HCT116 (cell line): Measurements from ENCODE around the gene CREB3L4. TPM values are rescaled to one million over a fixed set of nuclear protein-coding genes. Genes with fewer than 3 reads are reported as not detected.
A peak's percentile ranks its signal among the peaks of the same experiment; 100 is the strongest.
"Not testable (repeated sequence)": the region's sequence is repeated elsewhere in the genome, so short reads cannot be mapped to it uniquely, and the experiment has no call there.

Source experiments
- ATAC-seq: fragments of 200-7000 bp; cut with Tn5 transposase; 2 replicates; pipeline ENCODE4 v1.9.1; 2020; ENCODE audit warnings: mild to moderate bottlenecking, moderate library complexity
- BruUV-seq: library from RNA; stranded (reverse); fragments of 400-500 nt; replicated peaks from 2 replicates; lab custom pipeline; 2021; lab: Mats Ljungman, UMichigan
- CTCF ChIA-PET: fragments of 300-600 bp; sonication (Branson Sonifier 250); formaldehyde crosslinking; loops from one replicate; lab custom pipeline; 2021; ENCODE audit warnings: antibody characterized with exemption; lab: Charles Lee
- POLR2A ChIA-PET: fragments of 300-600, 350-600 bp; sonication (Branson Sonifier 250); formaldehyde crosslinking; loops from one replicate; lab custom pipeline; 2021; ENCODE audit warnings: antibody characterized with exemption; lab: Charles Lee
- RAD21 ChIA-PET, 2 experiments: fragments of 300-600 bp; sonication (Branson Sonifier 250); formaldehyde crosslinking; loops; one replicate each; lab custom pipeline; 2023; ENCODE audit warnings: low total read pairs in 2 of 2; ENCODE audit not compliant: uncharacterized antibody in 2 of 2, unreplicated experiment in 2 of 2, low non-redundant PET in 1 of 2; lab: Charles Lee
- DNase-seq: peaks from one replicate; pipeline ENCODE4 v3.0.0-alpha.2; 2010; ENCODE audit warnings: low read depth, low spot score
- H2AFZ ChIP-seq: fragments of 200-600 bp; shearing (Covaris generic), sonication (generic); 2 replicates; pipeline ENCODE4 v1.6.1; 2017; ENCODE audit warnings: low read depth, mixed run types, mixed read lengths, antibody characterized with exemption, low read length; ENCODE audit not compliant: poor library complexity, severe bottlenecking
- H3K27ac ChIP-seq: 2 replicates; pipeline ENCODE4 v1.5.1; 2012; ENCODE audit warnings: low read depth, low read length
- H3K27me3 ChIP-seq: fragments of 200-600 bp; sonication (generic); 2 replicates; pipeline ENCODE4 v1.6.1; 2016; ENCODE audit warnings: mixed run types, low read length, mixed read lengths; ENCODE audit not compliant: insufficient read depth
- H3K36me3 ChIP-seq, 2 experiments: fragments of 200-500 bp in 1 of 2; fragments of 200-600 bp in 1 of 2; sonication (Bioruptor generic) in 1 of 2; sonication (generic) in 1 of 2; 2 replicates each; pipeline versions ENCODE4 v1.5.1 to v1.6.1; 2014 to 2016; ENCODE audit warnings: low read length in 2 of 2, inconsistent platforms in 1 of 2, mixed read lengths in 1 of 2, mixed run types in 1 of 2; ENCODE audit not compliant: insufficient read depth in 2 of 2, control insufficient read depth in 1 of 2
- H3K4me1 ChIP-seq, 2 experiments: fragments of 200-600 bp in 1 of 2; sonication (generic) in 1 of 2; 2 replicates each; pipeline versions ENCODE4 v1.5.1 to v1.6.1; 2012 to 2017; ENCODE audit warnings: low read length in 2 of 2, inconsistent platforms in 1 of 2, mild to moderate bottlenecking in 1 of 2, mixed read lengths in 1 of 2, mixed run types in 1 of 2, moderate library complexity in 1 of 2; ENCODE audit not compliant: insufficient read depth in 2 of 2, control insufficient read depth in 1 of 2
- H3K4me2 ChIP-seq: fragments of 200-600 bp; sonication (generic); 2 replicates; pipeline ENCODE4 v1.6.1; 2017; ENCODE audit warnings: mixed run types, low read length, mixed read lengths
- H3K4me3 ChIP-seq, 2 experiments: fragments of 200-600 bp in 1 of 2; sonication (generic) in 1 of 2; replicated peaks in 1 of 2; 2 replicates each; pipeline ENCODE4 v1.5.1; 2011 to 2016; ENCODE audit warnings: low read length in 2 of 2, control low read depth in 1 of 2, low read depth in 1 of 2, mild to moderate bottlenecking in 1 of 2, mixed read lengths in 1 of 2, mixed run types in 1 of 2
- H3K79me2 ChIP-seq: fragments of 200-600 bp; sonication (generic); 2 replicates; pipeline ENCODE4 v1.6.1; 2017; ENCODE audit warnings: mild to moderate bottlenecking, mixed run types, low read length, moderate library complexity, mixed read lengths; ENCODE audit not compliant: insufficient read depth
- H3K9ac ChIP-seq: fragments of 200-600 bp; sonication (generic); 2 replicates; pipeline ENCODE4 v1.6.1; 2016; ENCODE audit warnings: low read length, mixed read lengths
- H3K9me2 ChIP-seq: fragments of 200-600 bp; sonication (generic), shearing (Covaris generic); 2 replicates; pipeline ENCODE4 v1.6.1; 2017; ENCODE audit warnings: mixed run types, mild to moderate bottlenecking, moderate library complexity; ENCODE audit not compliant: insufficient read depth
- H3K9me3 ChIP-seq, 2 experiments: fragments of 200-500 bp in 1 of 2; fragments of 200-600 bp in 1 of 2; sonication (Bioruptor generic) in 1 of 2; sonication (generic) in 1 of 2; 2 replicates each; pipeline ENCODE4 v1.6.1; 2014 to 2017; ENCODE audit warnings: low read length in 2 of 2, mixed read lengths in 2 of 2, inconsistent platforms in 1 of 2, low read depth in 1 of 2, mild to moderate bottlenecking in 1 of 2, mixed run types in 1 of 2, moderate library complexity in 1 of 2; ENCODE audit not compliant: control insufficient read depth in 1 of 2, insufficient read depth in 1 of 2
- H4K20me1 ChIP-seq: fragments of 200-600 bp; sonication (generic), shearing (Covaris generic); 2 replicates; pipeline ENCODE4 v1.6.1; 2017; ENCODE audit warnings: mixed run types, mild to moderate bottlenecking, moderate library complexity; ENCODE audit not compliant: insufficient read depth
- CEBPB ChIP-seq: IDR thresholded peaks from 2 replicates; pipeline ENCODE4 v1.6.1; 2012; ENCODE audit warnings: low read depth
- EGR1 ChIP-seq: IDR thresholded peaks from 2 replicates; pipeline ENCODE4 v1.6.1; 2012; ENCODE audit warnings: low read depth
- EZH2phosphoT487 ChIP-seq: fragments of 200-600 bp; IDR thresholded peaks from 2 replicates; pipeline ENCODE4 v1.6.1; 2018; ENCODE audit warnings: antibody characterized with exemption, borderline replicate concordance
- JUND ChIP-seq: IDR thresholded peaks from 2 replicates; pipeline ENCODE4 v1.6.1; 2012
- SP1 ChIP-seq: IDR thresholded peaks from 2 replicates; pipeline ENCODE4 v1.6.1; 2012; ENCODE audit warnings: low read depth
- intact Hi-C: fragments of 100-400 bp; cut with micrococcal nuclease; formaldehyde crosslinking; loops from 2 replicates; pipeline ENCODE4 v1.10.0; 2022
- total RNA-seq: library from RNA; stranded (reverse); gene quantifications from one replicate; pipeline ENCODE4 v1.2.1, GENCODE V29; 2021; ENCODE audit not compliant: unreplicated experiment
- TF ChIP-seq, protein P1 (sequence below), 3 experiments: fragments of 200-600 bp in 1 of 3; sonication (generic) in 1 of 3; IDR thresholded peaks in 2 of 3; conservative IDR thresholded peaks in 1 of 3; 2 replicates each; pipeline ENCODE4 v1.5.1; 2012 to 2017; ENCODE audit warnings: low read depth in 2 of 3, low read length in 2 of 3, antibody characterized with exemption in 1 of 3, borderline replicate concordance in 1 of 3, control low read depth in 1 of 3, mild to moderate bottlenecking in 1 of 3, mixed read lengths in 1 of 3, mixed run types in 1 of 3, moderate library complexity in 1 of 3; ENCODE audit not compliant: insufficient read depth in 1 of 3

CREB3L4 gene
- total RNA-seq, 1 experiment from 2014 or later, result 15.3 TPM

GRCh38 chr1:153978274-153978909 is 10.7 kb downstream of the CREB3L4 start:
- Histone ChIP-seq H3K27ac (no peak overlapping the region), H3K9ac (peak overlapping the region; percentile 97), H3K27me3 (no peaks in the 10 kb centered on the region), H3K36me3 (peaks cover 11 to 29% of the 10 kb centered on the region in 2 experiments; a peak in 3 of 4 replicates), H3K4me1 (peaks cover 0 to 14% of the 10 kb centered on the region in 2 experiments; a peak in 2 of 4 replicates), H3K79me2 (peaks cover 20% of the 10 kb centered on the region), H3K9me2 (no peaks in the 10 kb centered on the region), H3K4me2 (peak overlapping the region; percentile 99), H2AFZ (peak overlapping the region; percentile 99), H3K4me3 (peak overlapping the region; percentile 81 to 100), H3K9me3 (no peaks in the 10 kb centered on the region), H4K20me1 (no peaks in the 10 kb centered on the region)
- RAD21 ChIA-PET, result no interaction called here
- DNase-seq (no peak), ATAC-seq (no peak)
- no TSS peak for BruUV-seq
- intact Hi-C loops, result no loop called here
- no peak for TF ChIP-seq EGR1
- TF ChIP-seq CEBPB, result no peak
- TF ChIP-seq, protein P1, sequence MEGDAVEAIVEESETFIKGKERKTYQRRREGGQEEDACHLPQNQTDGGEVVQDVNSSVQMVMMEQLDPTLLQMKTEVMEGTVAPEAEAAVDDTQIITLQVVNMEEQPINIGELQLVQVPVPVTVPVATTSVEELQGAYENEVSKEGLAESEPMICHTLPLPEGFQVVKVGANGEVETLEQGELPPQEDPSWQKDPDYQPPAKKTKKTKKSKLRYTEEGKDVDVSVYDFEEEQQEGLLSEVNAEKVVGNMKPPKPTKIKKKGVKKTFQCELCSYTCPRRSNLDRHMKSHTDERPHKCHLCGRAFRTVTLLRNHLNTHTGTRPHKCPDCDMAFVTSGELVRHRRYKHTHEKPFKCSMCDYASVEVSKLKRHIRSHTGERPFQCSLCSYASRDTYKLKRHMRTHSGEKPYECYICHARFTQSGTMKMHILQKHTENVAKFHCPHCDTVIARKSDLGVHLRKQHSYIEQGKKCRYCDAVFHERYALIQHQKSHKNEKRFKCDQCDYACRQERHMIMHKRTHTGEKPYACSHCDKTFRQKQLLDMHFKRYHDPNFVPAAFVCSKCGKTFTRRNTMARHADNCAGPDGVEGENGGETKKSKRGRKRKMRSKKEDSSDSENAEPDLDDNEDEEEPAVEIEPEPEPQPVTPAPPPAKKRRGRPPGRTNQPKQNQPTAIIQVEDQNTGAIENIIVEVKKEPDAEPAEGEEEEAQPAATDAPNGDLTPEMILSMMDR (IDR thresholded peaks at IDR 0.05 in 2 of 3, conservative IDR thresholded peaks at IDR 0.05 in 1 of 3; ENCODE audit: borderline replicate concordance in 1 of 3, insufficient read depth in 1 of 3, low read depth in 2 of 3, low read length in 2 of 3), result no peak
- TF ChIP-seq EZH2phosphoT487, result no peak
- TF ChIP-seq JUND, result peak; percentile 11; the same call in 1 of the 2 replicates
- TF ChIP-seq SP1, result no peak
- POLR2A ChIA-PET, result interaction anchor here (1.1 to 3.8 kb wide), 4 partner anchors 9 to 445 kb away, joined by 3 to 38 read pairs (median 20); partner anchors contain the start of genes CREB3L4, RAB13 and RPS27
- CTCF ChIA-PET, result interaction anchor here (0.7 to 2.3 kb wide), 5 partner anchors 8 to 357 kb away, joined by 3 to 15 read pairs (median 5); partner anchors contain the start of genes CREB3L4, DENND4B and RAB13

GRCh38 chr1:153979091-153979490 is 11.4 kb downstream of the CREB3L4 start:
- Histone ChIP-seq H3K79me2 (peaks cover 20% of the 10 kb centered on the region), H3K36me3 (peaks cover 11 to 23% of the 10 kb centered on the region in 2 experiments; a peak in 3 of 4 replicates), H3K4me1 (peaks cover 0 to 14% of the 10 kb centered on the region in 2 experiments; a peak in 2 of 4 replicates)
- H3K9me2 ChIP-seq, H3K9ac ChIP-seq, H3K27ac ChIP-seq, RAD21 ChIA-PET, DNase-seq, H4K20me1 ChIP-seq, H3K4me3 ChIP-seq, H2AFZ ChIP-seq, H3K4me2 ChIP-seq, BruUV-seq, H3K27me3 ChIP-seq, intact Hi-C loops, ATAC-seq, H3K9me3 ChIP-seq: not testable (repeated sequence)
- ChIA-PET POLR2A (interaction anchor here (2.3 to 3.8 kb wide), 3 partner anchors 8 to 12 kb away, joined by 19 to 38 read pairs (median 20); partner anchors contain the start of genes CREB3L4, RAB13 and RPS27), CTCF (interaction anchor here (2.3 kb wide), 1 partner anchor 8 kb away, joined by 15 read pairs; the partner anchor contains the start of gene RAB13)

GRCh38 chr1:153981735-153982134 is 14.0 kb downstream of the CREB3L4 start:
- CTCF ChIA-PET, H2AFZ ChIP-seq, H3K36me3 ChIP-seq, H3K4me3 ChIP-seq, H3K4me2 ChIP-seq, H3K27me3 ChIP-seq, RAD21 ChIA-PET, H3K9me3 ChIP-seq, intact Hi-C loops, H3K9me2 ChIP-seq, ATAC-seq, H4K20me1 ChIP-seq, H3K9ac ChIP-seq, POLR2A ChIA-PET, H3K27ac ChIP-seq, DNase-seq: not testable (repeated sequence)
- TSS peak; percentile 67 for BruUV-seq
- Histone ChIP-seq H3K4me1 (peaks cover 9 to 24% of the 10 kb centered on the region in 2 experiments), H3K79me2 (peaks cover 11% of the 10 kb centered on the region)
